GM10248 (cell line): ENCODE measurements around the gene RAB44.
A peak's percentile ranks its signal among the peaks of the same experiment; 100 is the strongest.

Experiments used
- CTCF ChIA-PET: fragments of 300-600 bp; sonication (Branson Sonifier 250); formaldehyde crosslinking; extraction: SDS; loops from one replicate; lab custom pipeline; 2021; ENCODE audit warnings: antibody characterized with exemption; lab: Yijun Ruan, JAX
- POLR2A ChIA-PET: fragments of 350-650 bp; sonication (Branson Sonifier 250); formaldehyde crosslinking; extraction: SDS; loops from one replicate; lab custom pipeline; 2020; ENCODE audit warnings: antibody characterized with exemption; lab: Yijun Ruan, JAX
- DNase-seq: peaks from one replicate; pipeline ENCODE4 v3.0.0; 2012; ENCODE audit errors: extremely low spot score
- TF ChIP-seq, protein P1 (sequence below): IDR thresholded peaks from 2 replicates; pipeline ENCODE4 v1.5.1; 2012; ENCODE audit warnings: mild to moderate bottlenecking, low read depth; ENCODE audit errors: extremely low read depth, missing control alignments, control extremely low read depth

Gene RAB44

DNA sequence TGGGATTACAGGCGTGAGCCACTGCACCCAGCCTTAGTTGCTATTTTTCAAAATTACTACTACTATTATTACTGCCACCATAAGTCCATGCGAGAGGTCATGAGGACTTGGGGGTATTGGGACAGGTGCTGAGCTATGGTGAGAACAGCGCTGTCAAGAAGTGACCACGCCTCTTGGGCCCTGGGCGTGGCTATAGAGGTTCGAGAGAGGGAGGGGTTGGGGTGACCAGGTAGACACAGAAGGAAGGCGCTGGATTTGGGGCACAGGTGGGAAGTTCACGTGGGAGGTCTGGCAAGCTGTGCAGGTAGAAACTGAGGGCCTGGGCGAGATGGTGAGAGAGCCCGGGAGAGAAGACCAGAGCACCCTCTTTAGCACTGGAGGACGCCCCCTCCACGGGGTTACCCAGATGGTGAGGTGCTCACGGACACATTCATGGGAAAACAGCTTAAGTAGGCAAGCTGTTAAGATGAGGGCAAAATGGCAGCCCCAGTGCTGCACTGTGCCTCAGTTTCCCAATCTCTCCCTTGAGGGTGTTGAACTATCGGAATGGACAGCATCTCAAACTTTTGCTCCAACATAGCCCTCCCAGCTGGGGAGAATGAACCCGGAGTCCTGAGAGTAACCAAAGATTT, 61.0 kb downstream of the RAB44 start:
- ChIA-PET POLR2A (interaction anchor here (1.0 kb wide), 1 partner anchor 71 kb away, joined by 4 read pairs; no protein-coding TSS in a partner anchor), CTCF (interaction anchor here (0.7 to 25.8 kb wide), 56 partner anchors 11 to 619 kb away, joined by 3 to 596 read pairs (median 6); partner anchors contain the start of genes C6orf89, CDKN1A and RAB44)
- no peak for DNase-seq
- TF ChIP-seq, protein P1, sequence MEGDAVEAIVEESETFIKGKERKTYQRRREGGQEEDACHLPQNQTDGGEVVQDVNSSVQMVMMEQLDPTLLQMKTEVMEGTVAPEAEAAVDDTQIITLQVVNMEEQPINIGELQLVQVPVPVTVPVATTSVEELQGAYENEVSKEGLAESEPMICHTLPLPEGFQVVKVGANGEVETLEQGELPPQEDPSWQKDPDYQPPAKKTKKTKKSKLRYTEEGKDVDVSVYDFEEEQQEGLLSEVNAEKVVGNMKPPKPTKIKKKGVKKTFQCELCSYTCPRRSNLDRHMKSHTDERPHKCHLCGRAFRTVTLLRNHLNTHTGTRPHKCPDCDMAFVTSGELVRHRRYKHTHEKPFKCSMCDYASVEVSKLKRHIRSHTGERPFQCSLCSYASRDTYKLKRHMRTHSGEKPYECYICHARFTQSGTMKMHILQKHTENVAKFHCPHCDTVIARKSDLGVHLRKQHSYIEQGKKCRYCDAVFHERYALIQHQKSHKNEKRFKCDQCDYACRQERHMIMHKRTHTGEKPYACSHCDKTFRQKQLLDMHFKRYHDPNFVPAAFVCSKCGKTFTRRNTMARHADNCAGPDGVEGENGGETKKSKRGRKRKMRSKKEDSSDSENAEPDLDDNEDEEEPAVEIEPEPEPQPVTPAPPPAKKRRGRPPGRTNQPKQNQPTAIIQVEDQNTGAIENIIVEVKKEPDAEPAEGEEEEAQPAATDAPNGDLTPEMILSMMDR: no peak

DNA sequence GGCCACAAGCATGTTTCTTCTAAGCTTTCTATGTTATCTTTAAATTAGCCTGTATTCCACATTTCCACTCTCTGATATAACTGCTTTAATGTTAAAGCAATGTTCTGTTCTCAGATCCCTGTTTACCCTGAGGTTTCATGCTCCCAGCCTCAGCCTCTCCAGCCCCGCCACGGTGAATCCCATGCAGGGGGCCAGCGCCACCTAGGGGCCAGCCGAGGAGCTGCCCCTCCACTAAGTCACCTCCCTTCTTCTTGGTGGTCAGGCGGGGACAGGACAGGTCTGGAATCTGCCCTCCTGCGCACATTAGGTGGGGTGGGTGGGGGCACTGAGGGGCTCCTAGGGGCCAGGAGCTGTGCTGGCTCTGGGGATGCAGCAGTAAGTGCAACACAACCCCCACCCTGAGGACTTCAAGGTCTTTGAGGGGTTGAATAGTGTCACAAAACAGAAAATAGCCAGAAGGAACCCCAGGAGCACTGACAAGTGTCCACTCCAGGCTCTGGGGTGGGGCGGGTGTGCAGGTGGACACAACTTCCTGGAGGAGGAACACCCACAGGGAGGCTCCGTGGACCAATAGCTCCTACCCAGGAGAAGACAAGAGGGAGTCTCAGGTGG, 61.6 kb downstream of the RAB44 start:
- ChIA-PET POLR2A (interaction anchor here (0.5 to 1.0 kb wide), 2 partner anchors 71 to 161 kb away, joined by 3 to 4 read pairs; no protein-coding TSS in a partner anchor), CTCF (interaction anchor here (0.6 to 25.8 kb wide), 65 partner anchors 12 to 619 kb away, joined by 3 to 596 read pairs (median 5); partner anchors contain the start of genes C6orf89, CDKN1A and RAB44)
- peak; percentile 89 for DNase-seq
- TF ChIP-seq, protein P1: peak; percentile 97

DNA sequence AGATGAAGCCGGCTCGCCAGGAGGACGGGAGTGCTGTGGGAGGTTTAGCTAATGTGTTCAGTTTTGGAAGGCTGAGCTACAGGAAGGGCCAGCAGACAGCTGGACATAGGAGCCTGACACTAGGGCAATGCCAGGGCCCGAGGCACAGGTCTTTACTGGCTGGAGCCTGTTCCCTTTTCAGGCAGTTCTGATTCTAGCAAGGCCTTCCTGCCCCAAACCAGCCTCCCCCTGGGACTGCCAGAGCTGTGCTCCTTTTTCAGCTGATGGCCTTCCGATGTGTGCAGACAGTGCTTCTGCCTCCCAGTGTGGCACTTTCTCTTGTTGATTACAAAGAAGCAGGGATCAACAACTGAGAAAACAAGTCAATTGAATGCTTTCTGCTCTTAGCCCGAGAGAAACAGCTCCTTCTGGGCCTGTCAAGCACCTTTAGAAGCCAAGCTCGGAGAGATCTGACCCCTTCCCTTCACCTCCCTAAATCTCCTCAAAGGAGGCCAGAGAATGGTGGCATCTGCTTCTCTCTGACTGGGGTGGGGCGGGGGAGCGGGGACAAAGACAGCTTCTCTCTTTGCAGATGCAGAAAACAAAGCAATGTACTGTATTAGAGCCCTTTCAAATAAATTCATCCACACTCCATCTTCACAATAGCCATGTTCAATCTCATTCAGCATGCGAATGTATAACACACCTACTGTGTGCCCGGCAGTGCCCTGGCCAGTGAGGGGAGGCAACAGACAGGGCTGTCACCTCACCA, 63.2 kb downstream of the RAB44 start:
- ChIA-PET POLR2A (interaction anchor here (0.6 to 1.1 kb wide), 3 partner anchors 42 to 78 kb away, joined by 3 read pairs; no protein-coding TSS in a partner anchor), CTCF (interaction anchor here (1.0 to 25.8 kb wide), 12 partner anchors 13 to 257 kb away, joined by 3 to 596 read pairs (median 14); partner anchors contain the start of gene C6orf89)
- no peak for DNase-seq
- TF ChIP-seq, protein P1: no peak

DNA sequence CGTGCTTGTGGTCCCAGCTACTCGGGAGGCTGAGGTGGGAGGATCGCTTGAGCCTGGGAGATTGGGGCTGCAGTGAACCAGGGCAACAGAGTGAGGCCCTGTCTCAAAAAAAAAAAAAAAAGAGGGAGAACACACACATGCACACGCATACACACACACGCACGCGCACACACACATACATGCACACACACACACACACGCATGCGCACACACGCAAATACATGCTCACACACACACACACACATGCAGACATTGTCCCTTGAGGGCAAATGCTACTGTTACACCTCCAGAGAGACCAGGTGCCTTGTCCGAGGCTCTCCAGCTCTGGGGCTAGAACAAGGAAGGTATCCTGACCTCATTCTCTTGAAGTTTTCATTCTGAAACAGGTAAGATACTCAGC, 64.5 kb downstream of the RAB44 start:
- ChIA-PET CTCF (interaction anchor here (0.8 to 25.8 kb wide), 8 partner anchors 11 to 256 kb away, joined by 3 to 596 read pairs (median 5); no protein-coding TSS in a partner anchor), POLR2A (no interaction called here)
- no peak for DNase-seq

DNA sequence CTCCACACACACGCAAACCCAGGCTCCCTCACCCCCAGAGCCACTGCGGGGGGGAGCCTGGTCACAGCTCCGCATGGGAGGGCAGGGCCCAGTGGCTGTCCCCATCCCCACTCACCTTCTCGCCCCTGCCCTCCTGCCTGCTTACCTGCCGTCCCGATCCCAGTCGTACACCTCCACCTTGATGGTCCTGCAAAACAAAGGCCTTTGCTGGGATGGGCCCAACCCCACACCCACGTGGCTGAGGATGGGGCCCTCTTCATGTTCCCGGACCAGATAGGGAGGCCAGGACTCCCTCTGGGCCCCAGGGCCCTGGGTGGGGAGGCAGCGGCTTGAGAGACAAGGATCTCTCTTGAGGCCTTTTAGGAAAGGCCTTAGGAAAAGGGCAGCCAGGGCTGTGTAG, 67.6 kb downstream of the RAB44 start:
- no peak for DNase-seq
- POLR2A ChIA-PET: no interaction called here
- TF ChIP-seq, protein P1: no peak
- CTCF ChIA-PET: interaction anchor here (0.9 to 26.2 kb wide), 33 partner anchors 3 to 474 kb away, joined by 3 to 596 read pairs (median 5); partner anchors contain the start of genes MTCH1 and PPIL1

More for the DNA sequence above, 64.5 kb downstream of the RAB44 start:
- TF ChIP-seq, protein P1: no peak
